Stimulated activated CD8-positive, alpha-beta memory T cell treated with anti-CD3 and anti-CD28 coated beads, Interleukin-4, amount 100 ng/mL, for 1 hour (primary cell): ENCODE measurements around the gene SHROOM3.

Experiments used
- DNase-seq, 2 donors: peaks; one replicate each; pipeline ENCODE4 v3.0.0-alpha.2; 2020; ENCODE audit warnings: low read depth in 2 of 2, low spot score in 1 of 2

The SHROOM3 gene

GRCh38 chr4:76764251-76764650 is 329.2 kb downstream of the SHROOM3 start:
- DNase-seq = no peak

DNA sequence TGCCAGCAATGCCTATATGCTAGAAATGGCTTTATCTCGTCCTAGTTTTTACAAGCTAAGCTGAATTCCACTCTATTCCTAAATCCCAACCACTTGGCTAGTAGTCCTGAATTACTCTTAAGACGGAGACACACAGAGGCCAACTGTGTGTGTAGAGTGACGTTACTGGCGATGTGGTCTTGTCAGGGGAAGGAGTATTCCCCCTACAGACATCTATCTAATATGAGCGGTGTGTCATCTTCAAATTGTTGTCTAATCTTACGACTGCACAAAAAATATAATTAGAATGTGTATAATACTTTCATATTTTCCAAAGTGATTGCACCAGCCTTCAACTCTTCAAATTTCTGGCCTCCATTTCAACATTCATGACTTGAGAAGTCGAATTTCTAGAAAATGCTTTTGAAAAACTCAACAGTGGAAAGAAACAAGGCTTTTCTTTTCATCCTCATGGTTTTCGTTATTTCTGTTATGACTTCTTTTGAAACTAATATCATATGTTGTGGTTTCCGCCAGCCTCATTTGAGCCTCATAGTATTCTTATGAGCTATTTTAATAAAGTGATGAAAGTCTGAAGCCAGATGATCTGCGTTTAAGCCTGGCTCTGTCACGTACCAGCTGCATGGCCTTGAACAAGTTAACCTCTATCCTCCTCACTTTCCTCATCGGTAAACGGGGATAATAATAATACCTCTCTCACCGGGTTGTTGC is 330.6 kb downstream of the SHROOM3 start:
- no peak for DNase-seq

DNA sequence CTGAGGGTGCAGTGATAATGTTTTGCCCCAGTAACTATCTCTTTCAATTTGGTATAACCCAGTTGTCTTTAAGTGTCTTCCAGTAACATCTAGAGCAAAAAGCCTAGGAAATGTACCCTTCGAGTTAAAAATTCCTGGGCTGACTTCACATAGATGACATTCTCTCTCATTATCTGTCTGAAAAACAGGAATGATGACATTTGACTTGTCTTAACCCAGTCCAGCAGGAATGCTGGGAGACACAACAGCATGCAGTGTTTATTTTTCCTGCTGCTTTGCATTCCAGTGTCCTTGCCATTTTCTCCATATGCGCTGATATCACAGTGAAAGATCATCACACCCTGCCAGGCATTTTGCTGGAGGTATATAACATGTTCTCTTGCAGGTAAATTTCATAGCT is 333.0 kb downstream of the SHROOM3 start:
- no peak for DNase-seq

DNA sequence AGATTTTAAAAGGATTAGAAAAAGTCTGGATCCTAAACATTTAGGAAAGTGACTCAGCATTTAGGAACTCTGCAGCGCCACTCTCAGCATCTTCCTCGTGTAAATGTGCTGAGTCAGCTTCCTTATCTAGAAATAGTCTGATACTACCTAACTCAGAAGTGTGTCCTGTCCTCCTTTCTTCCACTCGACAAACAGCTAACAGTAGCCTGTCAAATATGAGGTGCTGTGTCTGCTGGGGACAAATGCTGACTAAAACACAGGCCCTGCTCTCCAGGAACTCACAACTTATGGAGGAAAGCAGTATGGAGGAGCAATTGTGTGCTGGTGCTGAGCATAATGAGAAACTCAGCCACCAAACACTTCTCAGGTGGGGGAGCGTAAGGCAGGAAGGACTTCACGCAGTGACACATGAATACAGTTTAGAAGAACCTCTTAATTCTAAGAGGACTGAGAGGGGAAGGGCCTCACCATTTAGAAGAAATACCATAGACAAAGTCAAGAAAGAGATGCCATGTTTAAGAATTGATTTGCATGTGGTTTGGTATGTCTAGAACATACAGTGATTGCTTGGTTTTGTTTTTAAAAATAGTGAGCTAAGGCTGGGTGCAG is 337.6 kb downstream of the SHROOM3 start:
- no peak for DNase-seq

- DNase-seq = no peak
These were observed 338.7 kb downstream of the SHROOM3 start for GRCh38 chr4:76773766-76774165.

- DNase-seq = no peak
These were observed 344.9 kb downstream of the SHROOM3 start for GRCh38 chr4:76779740-76780459.

GRCh38 chr4:76780781-76781697 is 346.0 kb downstream of the SHROOM3 start:
- no peak for DNase-seq

DNA sequence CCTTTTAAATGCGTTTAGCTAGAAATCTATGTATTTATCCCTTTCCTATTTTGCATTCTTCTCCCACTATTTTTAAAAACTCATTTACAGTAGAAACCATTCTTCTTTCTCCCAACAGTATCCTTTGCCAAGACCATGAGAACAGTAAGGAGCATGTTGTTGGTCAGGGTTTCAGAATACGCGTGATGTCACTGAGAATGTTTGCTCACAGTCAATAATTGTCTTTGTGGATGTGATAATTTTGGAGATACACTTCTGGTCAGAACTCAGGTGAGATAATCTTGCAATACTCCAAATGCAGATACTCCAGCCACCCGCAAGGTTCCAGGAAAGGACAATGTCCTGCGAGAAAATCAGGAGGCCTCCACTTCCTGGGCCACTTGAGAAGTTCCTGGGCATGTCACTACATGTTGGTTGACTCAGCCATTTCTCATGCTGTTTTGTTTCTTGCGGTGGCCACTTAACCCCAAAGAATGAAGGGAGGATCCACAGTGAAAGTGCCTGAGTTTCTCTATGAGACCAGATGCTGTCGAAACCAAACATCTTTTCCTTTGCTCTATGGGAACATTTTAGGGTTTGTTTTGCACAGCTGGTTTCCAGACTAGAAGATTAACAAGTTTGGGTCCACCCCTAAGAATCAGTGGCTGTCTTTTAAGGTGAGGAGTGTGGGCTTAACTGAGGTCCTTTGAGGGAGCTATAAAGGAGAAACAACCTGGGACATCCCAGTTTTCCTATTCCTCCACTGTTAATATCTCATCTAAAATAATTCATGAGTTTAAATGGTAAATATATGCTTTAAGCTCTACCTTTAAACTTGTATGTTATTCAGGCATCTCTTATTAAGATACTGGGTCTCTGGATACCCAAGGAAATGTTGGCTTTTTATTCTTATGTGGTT is 346.9 kb downstream of the SHROOM3 start:
- DNase-seq = no peak

DNA sequence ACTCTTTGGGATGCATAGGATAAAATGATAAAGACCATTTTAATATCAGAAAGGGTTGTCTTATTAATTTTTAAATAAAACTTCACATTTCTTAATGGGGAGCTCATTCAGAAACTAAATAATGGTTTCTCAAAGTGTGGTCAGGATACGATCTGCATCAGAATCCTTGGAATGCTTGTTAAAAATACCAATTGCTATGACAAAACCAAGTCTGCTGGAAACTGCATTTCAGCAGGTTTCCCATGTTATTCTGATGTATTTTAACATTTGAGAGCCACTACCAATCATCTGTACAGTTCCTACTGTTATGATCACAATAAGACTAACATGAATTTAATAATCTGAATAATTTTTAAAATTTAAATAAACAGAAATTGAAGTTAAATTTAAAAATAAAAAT is 347.8 kb downstream of the SHROOM3 start:
- no peak for DNase-seq

GRCh38 chr4:76783836-76784235 is 348.8 kb downstream of the SHROOM3 start:
- DNase-seq = no peak

- no peak for DNase-seq
These were observed 349.2 kb downstream of the SHROOM3 start for GRCh38 chr4:76784237-76784636.

DNA sequence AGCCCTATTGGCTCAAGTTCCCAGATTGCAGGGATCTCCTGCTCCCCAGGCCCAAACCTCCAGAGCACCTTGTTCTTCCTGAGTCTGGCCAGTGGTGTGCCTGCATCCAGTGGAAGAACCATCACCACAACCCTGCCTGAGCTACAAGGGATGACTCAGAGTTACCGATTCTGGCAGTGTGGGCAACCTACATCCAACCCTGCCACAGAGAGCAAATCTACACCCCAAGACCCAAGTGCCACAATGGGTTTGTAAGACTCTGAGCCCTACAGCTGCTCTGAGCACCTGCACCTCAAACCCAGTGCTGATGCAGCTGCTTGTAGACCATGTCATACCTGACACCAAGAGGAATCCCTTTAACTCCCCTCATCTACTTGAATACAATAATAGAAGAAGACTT is 352.9 kb downstream of the SHROOM3 start:
- no peak for DNase-seq

DNA sequence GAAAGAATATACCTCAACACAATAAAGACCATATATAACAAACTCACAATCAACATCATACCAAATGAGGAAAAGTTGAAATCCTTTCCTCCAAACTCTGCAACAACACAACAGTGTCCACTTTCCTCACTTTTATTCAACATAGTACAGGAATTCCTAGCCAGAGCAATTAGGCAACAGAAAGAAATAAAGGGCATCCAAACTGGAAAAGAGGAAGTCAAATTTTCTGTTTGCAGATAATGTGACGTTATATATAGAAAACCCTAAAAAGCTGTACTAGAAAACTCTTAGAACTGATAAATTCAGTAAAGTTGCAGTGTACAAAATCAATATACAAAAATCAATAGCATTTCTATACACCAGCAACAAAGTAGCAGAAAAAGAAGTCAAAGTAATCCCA is 355.3 kb downstream of the SHROOM3 start:
- DNase-seq = no peak

DNA sequence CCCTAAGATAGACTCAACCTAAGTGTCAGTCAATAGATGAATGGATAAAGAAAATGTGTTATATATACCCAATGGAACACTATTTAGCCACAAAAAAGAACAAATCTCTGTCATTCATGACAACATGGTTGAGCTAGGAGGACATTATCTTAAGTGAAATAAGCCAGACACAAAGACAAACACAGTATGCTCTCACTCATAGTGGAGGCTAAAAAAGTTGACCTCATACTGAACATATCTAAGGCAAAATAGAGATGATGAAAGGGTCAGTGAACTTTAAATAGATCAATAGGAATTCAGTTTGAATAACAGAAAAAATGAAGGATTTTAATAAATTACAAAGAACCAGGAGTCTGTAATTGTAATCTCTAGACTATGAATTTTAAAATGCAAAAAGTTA is 356.4 kb downstream of the SHROOM3 start:
- DNase-seq = no peak

- no peak for DNase-seq
These were observed 357.4 kb downstream of the SHROOM3 start for GRCh38 chr4:76792418-76792817.

GRCh38 chr4:76795243-76795642 is 360.2 kb downstream of the SHROOM3 start:
- DNase-seq = no peak

GRCh38 chr4:76799140-76799539 is 364.1 kb downstream of the SHROOM3 start:
- DNase-seq = no peak

DNA sequence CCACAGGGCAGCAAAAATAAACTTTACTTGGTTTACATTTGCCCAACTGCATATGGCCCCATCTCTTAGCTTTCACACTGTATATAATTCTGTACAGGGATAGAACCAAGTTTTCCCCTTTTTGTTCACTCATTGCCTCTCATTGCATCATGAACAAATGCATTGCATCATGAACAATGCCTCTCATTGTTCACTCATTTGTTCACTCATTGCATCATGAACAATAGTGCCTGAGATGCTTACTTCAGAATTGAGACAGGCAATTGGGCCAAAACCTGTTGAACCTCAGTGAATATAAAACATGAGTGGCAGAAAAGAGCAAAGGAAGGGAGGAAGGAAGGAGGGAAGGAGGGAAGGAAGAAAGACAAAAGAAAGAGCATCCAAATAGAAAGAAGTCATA is 364.7 kb downstream of the SHROOM3 start:
- DNase-seq = no peak

DNA sequence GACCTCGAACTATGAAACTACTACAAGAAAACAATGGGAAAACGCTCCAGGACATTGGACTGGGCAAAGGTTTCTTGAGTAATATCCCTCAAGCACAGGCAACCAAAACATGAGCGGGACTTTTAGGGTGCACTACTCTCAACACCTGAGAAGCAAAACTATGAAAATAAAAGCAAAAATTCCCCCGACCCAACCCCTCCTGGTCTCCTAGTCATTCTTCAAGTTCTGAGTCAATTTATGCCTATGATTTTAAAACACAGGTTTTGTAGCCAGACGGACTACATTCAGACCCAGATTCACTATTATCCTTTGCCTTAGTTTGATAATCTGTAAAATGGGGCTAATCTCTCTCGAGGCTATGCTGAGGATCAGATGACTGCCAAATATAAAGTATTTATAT is 365.9 kb downstream of the SHROOM3 start:
- DNase-seq = no peak

- no peak for DNase-seq
These were observed 366.7 kb downstream of the SHROOM3 start for GRCh38 chr4:76801621-76802235.
